ENCODE results near the gene GFI1. TPM values are rescaled to one million over a fixed set of nuclear protein-coding genes. Genes with fewer than 3 reads are reported as not detected.

The GFI1 gene
- total RNA-seq, 1 experiment from 2014 or later = 0.31 TPM

DNA sequence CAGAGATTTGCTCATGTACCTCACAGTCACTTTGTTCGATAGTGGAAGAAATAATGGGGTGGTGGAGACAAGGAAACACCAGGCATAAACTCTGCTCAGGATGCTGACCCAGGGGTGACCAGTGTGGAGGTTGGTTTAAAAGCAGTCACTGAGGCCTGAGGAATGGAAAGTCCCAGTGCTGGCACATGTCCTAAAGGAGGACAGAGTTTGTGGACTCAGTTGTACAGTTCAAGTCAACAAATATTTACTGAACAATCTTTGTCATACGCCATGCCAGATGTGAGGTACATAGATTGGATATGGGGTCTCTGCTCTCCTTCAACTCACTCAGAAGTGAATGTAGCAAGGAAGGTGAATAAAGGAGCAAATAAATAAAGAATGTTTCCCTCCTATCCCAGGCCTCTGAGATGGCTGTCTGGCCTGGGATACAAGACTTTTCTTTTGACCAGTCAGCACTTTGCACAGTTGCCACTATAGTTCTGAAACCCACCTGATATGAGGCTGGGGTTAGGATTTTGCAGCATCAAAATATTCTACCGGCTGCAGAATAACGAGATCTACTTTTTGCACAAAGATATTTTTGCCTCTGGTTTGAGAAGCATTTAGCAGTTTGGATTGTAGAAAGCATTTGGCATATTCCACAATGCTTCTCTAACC lies 7.9 kb upstream of the GFI1 start:
- CTCF ChIA-PET = no interaction called here
- H3K27ac Mint-ChIP-seq (ENCODE audit: unreplicated experiment) = no peak overlapping the region
- BruUV-seq (replicated peaks) = no TSS peak
- TF ChIP-seq, protein P1, sequence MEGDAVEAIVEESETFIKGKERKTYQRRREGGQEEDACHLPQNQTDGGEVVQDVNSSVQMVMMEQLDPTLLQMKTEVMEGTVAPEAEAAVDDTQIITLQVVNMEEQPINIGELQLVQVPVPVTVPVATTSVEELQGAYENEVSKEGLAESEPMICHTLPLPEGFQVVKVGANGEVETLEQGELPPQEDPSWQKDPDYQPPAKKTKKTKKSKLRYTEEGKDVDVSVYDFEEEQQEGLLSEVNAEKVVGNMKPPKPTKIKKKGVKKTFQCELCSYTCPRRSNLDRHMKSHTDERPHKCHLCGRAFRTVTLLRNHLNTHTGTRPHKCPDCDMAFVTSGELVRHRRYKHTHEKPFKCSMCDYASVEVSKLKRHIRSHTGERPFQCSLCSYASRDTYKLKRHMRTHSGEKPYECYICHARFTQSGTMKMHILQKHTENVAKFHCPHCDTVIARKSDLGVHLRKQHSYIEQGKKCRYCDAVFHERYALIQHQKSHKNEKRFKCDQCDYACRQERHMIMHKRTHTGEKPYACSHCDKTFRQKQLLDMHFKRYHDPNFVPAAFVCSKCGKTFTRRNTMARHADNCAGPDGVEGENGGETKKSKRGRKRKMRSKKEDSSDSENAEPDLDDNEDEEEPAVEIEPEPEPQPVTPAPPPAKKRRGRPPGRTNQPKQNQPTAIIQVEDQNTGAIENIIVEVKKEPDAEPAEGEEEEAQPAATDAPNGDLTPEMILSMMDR (IDR thresholded peaks at IDR 0.05; ENCODE audit: unreplicated experiment) = no peak
- DNase-seq = no peak
- no peaks in the 10 kb centered on the region for H3K4me1 Mint-ChIP-seq (ENCODE audit: low read depth, unreplicated experiment)
- no peaks in the 10 kb centered on the region for H3K9me3 Mint-ChIP-seq (ENCODE audit: low read depth, unreplicated experiment)
- no peaks in the 10 kb centered on the region for H3K27me3 Mint-ChIP-seq (ENCODE audit: unreplicated experiment)
- H3K4me3 Mint-ChIP-seq (ENCODE audit: low read depth, unreplicated experiment) = no peak overlapping the region
- intact Hi-C loops (cut with micrococcal nuclease; ENCODE audit: unreplicated experiment) = no loop called here
- no peaks in the 10 kb centered on the region for H3K36me3 Mint-ChIP-seq (ENCODE audit: insufficient read depth, unreplicated experiment)

DNA sequence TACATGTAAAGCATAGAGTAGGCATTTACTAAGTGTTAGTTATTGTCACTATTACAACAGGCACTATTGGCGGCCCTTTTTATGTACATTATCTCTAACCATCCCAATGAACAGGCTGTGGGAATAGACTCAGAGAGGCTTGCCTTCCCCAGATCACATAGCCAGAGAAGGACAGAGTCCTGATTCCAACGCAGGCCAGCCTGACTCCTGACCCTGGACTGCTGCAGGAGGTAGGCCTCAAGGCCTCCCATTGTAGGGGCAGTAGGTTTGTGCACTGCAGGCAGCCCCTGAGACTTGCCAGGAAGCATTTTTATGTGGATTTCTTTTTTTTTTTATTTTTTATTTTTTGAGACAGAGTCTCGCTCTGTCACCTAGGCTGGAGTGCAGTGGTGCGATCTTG lies 6.4 kb upstream of the GFI1 start:
- intact Hi-C loops (cut with micrococcal nuclease; ENCODE audit: unreplicated experiment) = no loop called here
- H3K36me3 Mint-ChIP-seq (ENCODE audit: insufficient read depth, unreplicated experiment) = no peaks in the 10 kb centered on the region
- CTCF ChIA-PET = no interaction called here
- TF ChIP-seq, protein P1 (IDR thresholded peaks at IDR 0.05; ENCODE audit: unreplicated experiment) = no peak
- H3K4me1 Mint-ChIP-seq (ENCODE audit: low read depth, unreplicated experiment) = no peaks in the 10 kb centered on the region
- BruUV-seq (replicated peaks) = no TSS peak
- H3K4me3 Mint-ChIP-seq (ENCODE audit: low read depth, unreplicated experiment) = no peak overlapping the region
- H3K27ac Mint-ChIP-seq (ENCODE audit: unreplicated experiment) = no peak overlapping the region
- H3K27me3 Mint-ChIP-seq (ENCODE audit: unreplicated experiment) = peaks cover 13% of the 10 kb centered on the region
- no peak for DNase-seq
- no peaks in the 10 kb centered on the region for H3K9me3 Mint-ChIP-seq (ENCODE audit: low read depth, unreplicated experiment)

DNA sequence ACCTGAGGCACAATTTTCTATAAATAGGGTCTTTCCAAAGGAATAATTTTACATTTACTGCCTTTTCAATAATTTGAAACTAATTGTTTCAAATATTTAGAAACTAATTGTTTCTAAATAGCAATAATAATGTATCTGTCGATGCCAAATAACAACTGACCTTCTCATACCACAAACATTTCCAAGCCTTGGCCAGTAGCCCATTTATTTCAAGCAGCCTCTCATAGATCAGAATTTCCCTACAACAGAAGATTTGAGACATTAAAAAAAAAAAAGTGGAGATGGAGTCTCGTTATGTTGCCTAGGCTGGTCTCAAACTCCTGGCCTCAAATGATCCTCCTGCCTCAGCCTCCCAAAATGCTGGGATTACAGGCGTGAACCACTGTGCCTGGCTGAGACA lies 2.1 kb upstream of the GFI1 start:
- TF ChIP-seq, protein P1 (IDR thresholded peaks at IDR 0.05; ENCODE audit: unreplicated experiment) = no peak
- no TSS peak for BruUV-seq (replicated peaks)
- Mint-ChIP-seq H3K36me3 (ENCODE audit: insufficient read depth, unreplicated experiment) (peaks cover 27% of the 10 kb centered on the region), H3K27ac (ENCODE audit: unreplicated experiment) (no peak overlapping the region), H3K9me3 (ENCODE audit: low read depth, unreplicated experiment) (no peaks in the 10 kb centered on the region), H3K4me3 (ENCODE audit: low read depth, unreplicated experiment) (no peak overlapping the region), H3K27me3 (ENCODE audit: unreplicated experiment) (peaks cover 53% of the 10 kb centered on the region), H3K4me1 (ENCODE audit: low read depth, unreplicated experiment) (peaks cover 9% of the 10 kb centered on the region)
- intact Hi-C loops (cut with micrococcal nuclease; ENCODE audit: unreplicated experiment) = loop anchor here (10.0 kb wide), 1 partner anchor 96 kb away; no protein-coding TSS in a partner anchor
- CTCF ChIA-PET = interaction anchor here (0.6 kb wide), 2 partner anchors 11 to 1297 kb away, joined by 4 read pairs; no protein-coding TSS in a partner anchor
- no peak for DNase-seq

DNA sequence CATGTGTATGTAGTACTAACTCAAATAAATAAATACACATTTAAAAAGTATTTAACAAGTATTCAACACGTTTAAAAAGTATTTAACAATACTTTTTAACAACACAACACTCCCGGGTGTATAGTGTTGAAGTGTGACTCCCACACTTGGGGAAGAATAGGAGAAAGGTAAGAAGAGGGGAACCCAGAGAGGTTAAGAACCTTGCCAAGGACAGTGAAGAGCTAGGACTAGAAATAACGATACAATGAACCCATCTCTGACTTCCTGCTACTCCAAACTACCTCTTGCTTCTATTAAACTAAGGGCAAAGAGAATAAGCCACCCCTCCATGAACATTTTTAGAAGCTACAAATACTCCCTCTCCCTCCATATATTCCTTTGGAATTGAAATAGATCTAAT lies 1.7 kb upstream of the GFI1 start:
- H3K27me3 Mint-ChIP-seq (ENCODE audit: unreplicated experiment) = peaks cover 57% of the 10 kb centered on the region
- H3K36me3 Mint-ChIP-seq (ENCODE audit: insufficient read depth, unreplicated experiment) = peaks cover 29% of the 10 kb centered on the region
- no peak overlapping the region for H3K27ac Mint-ChIP-seq (ENCODE audit: unreplicated experiment)
- H3K4me1 Mint-ChIP-seq (ENCODE audit: low read depth, unreplicated experiment) = peaks cover 9% of the 10 kb centered on the region
- H3K9me3 Mint-ChIP-seq (ENCODE audit: low read depth, unreplicated experiment) = no peaks in the 10 kb centered on the region
- intact Hi-C loops (cut with micrococcal nuclease; ENCODE audit: unreplicated experiment) = loop anchor here (10.0 kb wide), 1 partner anchor 96 kb away; no protein-coding TSS in a partner anchor
- no peak overlapping the region for H3K4me3 Mint-ChIP-seq (ENCODE audit: low read depth, unreplicated experiment)
- CTCF ChIA-PET = no interaction called here
- TF ChIP-seq, protein P1 (IDR thresholded peaks at IDR 0.05; ENCODE audit: unreplicated experiment) = no peak
- no peak for DNase-seq
- BruUV-seq (replicated peaks) = no TSS peak
